ENCODE results near the gene ATMIN.

Gene ATMIN

DNA sequence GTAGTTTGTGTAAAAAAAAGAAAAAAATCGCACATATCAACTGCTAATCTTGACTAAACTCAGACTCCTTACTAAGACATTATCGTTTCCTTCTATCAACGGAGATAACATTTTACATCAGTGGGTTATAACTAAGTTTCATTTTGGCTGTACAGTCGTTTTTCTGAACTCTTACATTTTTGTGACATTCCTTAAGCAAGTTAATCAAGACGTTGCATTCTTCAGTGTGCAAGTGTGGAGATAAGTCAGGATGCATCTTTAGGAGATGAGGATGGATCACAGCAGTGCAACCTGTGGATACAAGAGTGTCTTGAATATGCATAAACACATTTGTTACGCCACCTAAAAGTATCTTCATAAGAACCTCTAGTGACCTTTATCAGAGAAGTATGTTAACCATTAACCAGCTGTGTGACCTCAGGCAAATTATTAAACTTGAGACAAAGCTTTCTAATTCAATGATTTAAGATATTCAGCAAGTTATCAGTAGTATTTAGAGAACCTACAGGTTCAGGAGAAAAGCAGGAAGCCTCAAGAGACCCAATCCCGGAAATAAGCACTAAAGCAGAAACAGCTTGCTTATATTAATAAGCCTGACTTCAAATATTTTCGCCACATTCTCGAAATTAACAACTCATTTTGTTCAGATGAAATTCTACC, 38.4 kb upstream of the ATMIN start:
- H3K9ac ChIP-seq (ENCODE audit: low read length): peak overlapping the region; percentile 50
- H3K27me3 ChIP-seq (ENCODE audit: control insufficient read depth, insufficient read depth, low read length): no peaks in the 10 kb centered on the region
- peak overlapping the region; percentile 23 for H3K4me3 ChIP-seq (ENCODE audit: low read length)
- H3K36me3 ChIP-seq (ENCODE audit: control insufficient read depth, insufficient read depth, low read length): no peaks in the 10 kb centered on the region
- H3K9me3 ChIP-seq (ENCODE audit: control insufficient read depth, low read length): no peaks in the 10 kb centered on the region
- peaks cover 10% of the 10 kb centered on the region for H3K4me1 ChIP-seq (ENCODE audit: control insufficient read depth, insufficient read depth, low read length)

DNA sequence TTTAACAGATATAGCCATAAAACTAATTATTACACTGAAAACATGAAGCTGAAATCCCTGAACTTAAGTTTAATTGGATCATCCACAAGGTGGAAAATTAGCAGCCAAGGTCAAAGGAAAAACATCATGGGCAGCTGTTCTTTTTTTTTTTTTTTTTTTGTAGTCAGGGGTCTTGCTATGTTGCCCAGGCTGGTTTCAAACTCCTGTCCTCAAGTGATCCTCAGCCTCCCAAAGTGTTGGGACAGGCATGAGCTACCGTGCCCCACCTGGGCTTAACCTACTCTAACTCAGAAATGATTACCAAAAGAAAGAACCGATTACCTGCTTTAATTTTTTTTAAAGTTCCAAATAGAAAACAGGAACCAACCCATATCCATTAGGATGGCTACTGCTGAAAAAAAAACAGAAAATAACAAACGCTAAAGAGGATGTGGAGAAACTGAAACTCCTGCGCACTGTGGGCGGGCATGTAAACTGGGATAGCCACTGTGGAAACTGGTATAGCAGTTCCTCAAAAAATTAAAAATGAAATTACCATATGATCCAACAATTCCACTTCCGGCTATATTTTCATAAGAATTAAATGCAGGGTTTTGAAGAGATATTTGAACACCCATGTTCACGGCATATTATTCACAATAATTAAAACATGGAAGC, 37.5 kb upstream of the ATMIN start:
- no peaks in the 10 kb centered on the region for H3K27me3 ChIP-seq (ENCODE audit: control insufficient read depth, insufficient read depth, low read length)
- H3K4me3 ChIP-seq (ENCODE audit: low read length): peak overlapping the region; percentile 23
- no peaks in the 10 kb centered on the region for H3K36me3 ChIP-seq (ENCODE audit: control insufficient read depth, insufficient read depth, low read length)
- no peaks in the 10 kb centered on the region for H3K9me3 ChIP-seq (ENCODE audit: control insufficient read depth, low read length)
- H3K4me1 ChIP-seq (ENCODE audit: control insufficient read depth, insufficient read depth, low read length): peaks cover 6% of the 10 kb centered on the region
- peak overlapping the region; percentile 50 for H3K9ac ChIP-seq (ENCODE audit: low read length)

DNA sequence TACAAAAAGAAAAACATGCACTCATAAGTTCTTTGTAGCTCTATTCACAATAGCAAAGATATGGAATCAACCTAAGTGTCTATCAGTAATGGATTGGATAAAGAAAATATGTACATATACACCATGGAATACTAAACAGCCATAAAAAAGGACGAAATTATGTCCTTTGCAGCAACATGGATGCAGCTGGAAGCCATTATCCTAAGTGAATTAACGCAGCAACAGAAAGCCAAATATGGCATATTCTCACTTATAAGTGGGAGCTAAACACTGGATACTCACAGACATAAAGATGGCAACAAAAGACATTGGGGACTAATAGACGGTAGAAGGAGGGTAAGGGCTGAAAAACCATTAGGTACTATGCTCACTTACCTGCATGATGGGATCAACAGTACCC, 34.8 kb upstream of the ATMIN start:
- no peaks in the 10 kb centered on the region for H3K36me3 ChIP-seq (ENCODE audit: control insufficient read depth, insufficient read depth, low read length)
- no peaks in the 10 kb centered on the region for H3K27me3 ChIP-seq (ENCODE audit: control insufficient read depth, insufficient read depth, low read length)
- H3K4me3 ChIP-seq (ENCODE audit: low read length): no peak overlapping the region
- H3K9ac ChIP-seq (ENCODE audit: low read length): no peak overlapping the region
- H3K4me1 ChIP-seq (ENCODE audit: control insufficient read depth, insufficient read depth, low read length): peaks cover 10% of the 10 kb centered on the region
- no peaks in the 10 kb centered on the region for H3K9me3 ChIP-seq (ENCODE audit: control insufficient read depth, low read length)

DNA sequence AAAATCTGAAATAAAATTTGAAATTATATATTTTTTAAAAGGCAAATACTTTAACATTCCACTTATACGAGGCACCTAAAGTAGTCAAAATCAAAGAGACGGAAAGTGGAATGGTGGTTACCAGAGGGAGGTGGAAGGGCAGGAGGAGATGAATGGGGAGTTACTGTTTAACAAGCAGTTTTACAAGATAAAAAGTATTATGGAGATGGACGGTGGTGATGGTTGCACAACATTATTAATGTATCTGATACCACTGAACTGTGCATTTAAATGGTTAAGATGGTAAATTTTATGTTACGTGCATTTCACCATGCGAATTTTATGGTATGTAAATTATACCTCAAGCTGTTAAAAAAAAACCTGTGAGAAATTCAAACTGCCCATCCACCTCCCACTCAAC, 34.3 kb upstream of the ATMIN start:
- no peak overlapping the region for H3K9ac ChIP-seq (ENCODE audit: low read length)
- H3K4me1 ChIP-seq (ENCODE audit: control insufficient read depth, insufficient read depth, low read length): peaks cover 10% of the 10 kb centered on the region
- no peaks in the 10 kb centered on the region for H3K9me3 ChIP-seq (ENCODE audit: control insufficient read depth, low read length)
- H3K36me3 ChIP-seq (ENCODE audit: control insufficient read depth, insufficient read depth, low read length): no peaks in the 10 kb centered on the region
- H3K4me3 ChIP-seq (ENCODE audit: low read length): no peak overlapping the region
- no peaks in the 10 kb centered on the region for H3K27me3 ChIP-seq (ENCODE audit: control insufficient read depth, insufficient read depth, low read length)

DNA sequence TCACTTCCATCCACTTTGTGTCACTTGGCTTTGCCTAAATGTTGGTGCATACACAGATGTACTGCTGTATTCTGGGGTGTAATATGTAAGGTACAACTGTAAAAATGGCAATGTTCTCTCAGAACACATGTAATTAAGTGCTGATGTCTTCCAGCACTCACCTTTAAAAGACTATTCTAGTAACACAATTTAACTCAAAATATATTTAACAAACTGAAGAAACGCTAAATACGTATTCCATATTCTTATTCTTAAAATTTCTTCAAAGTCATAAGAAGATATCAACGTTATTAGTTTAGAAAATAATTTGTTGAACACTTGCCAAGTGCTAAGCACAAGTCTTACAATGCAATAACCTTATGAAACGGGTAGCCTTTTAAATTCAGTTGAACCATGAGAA, 32.6 kb upstream of the ATMIN start:
- Histone ChIP-seq H3K36me3 (ENCODE audit: control insufficient read depth, insufficient read depth, low read length) (no peaks in the 10 kb centered on the region), H3K4me1 (ENCODE audit: control insufficient read depth, insufficient read depth, low read length) (peaks cover 6% of the 10 kb centered on the region), H3K4me3 (ENCODE audit: low read length) (no peak overlapping the region), H3K27me3 (ENCODE audit: control insufficient read depth, insufficient read depth, low read length) (no peaks in the 10 kb centered on the region), H3K9me3 (ENCODE audit: control insufficient read depth, low read length) (no peaks in the 10 kb centered on the region), H3K9ac (ENCODE audit: low read length) (no peak overlapping the region)

DNA sequence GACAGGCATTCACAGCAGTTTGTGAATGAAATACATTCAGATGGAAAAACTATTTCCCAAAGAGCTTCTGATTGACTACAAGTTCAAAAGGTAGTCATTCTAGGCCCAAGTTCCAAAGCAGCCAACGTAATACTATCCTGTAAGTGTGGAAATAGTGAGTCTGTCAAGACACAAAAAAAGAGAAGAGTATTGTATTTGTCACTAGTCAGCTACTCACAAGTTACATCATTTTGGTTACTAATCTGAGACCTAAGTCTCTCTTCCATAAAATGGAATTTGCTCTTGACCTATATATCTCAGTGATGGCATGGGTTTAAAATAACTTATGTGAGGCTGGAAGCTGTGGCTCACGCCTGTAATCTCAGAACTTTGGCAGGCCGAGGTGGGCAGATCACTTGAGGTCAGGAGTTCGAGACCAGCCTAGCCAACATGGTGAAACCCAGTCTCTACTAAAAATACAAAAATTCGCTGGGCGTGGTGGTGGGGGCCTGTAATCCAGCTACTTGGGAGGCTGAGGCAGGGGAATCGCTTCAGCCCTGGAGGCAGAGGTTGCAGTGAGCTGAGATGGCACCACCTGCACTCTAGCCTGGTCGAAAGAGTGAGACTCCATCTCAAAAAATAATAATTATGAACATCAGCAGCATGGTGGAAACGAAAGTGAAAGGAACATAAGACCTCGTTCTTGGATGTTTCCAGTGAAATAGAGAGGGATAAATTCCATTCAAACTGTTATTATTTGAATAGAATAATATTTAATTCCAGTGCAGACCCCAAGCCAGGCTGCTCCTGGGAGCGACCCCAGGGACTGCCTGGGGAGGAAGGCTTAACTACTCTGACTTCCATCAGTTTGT, 31.8 kb upstream of the ATMIN start:
- Histone ChIP-seq H3K27me3 (ENCODE audit: control insufficient read depth, insufficient read depth, low read length) (no peaks in the 10 kb centered on the region), H3K4me1 (ENCODE audit: control insufficient read depth, insufficient read depth, low read length) (peaks cover 4% of the 10 kb centered on the region), H3K36me3 (ENCODE audit: control insufficient read depth, insufficient read depth, low read length) (no peaks in the 10 kb centered on the region), H3K9me3 (ENCODE audit: control insufficient read depth, low read length) (no peaks in the 10 kb centered on the region), H3K4me3 (ENCODE audit: low read length) (peak overlapping the region; percentile 61), H3K9ac (ENCODE audit: low read length) (peak overlapping the region; percentile 72)

DNA sequence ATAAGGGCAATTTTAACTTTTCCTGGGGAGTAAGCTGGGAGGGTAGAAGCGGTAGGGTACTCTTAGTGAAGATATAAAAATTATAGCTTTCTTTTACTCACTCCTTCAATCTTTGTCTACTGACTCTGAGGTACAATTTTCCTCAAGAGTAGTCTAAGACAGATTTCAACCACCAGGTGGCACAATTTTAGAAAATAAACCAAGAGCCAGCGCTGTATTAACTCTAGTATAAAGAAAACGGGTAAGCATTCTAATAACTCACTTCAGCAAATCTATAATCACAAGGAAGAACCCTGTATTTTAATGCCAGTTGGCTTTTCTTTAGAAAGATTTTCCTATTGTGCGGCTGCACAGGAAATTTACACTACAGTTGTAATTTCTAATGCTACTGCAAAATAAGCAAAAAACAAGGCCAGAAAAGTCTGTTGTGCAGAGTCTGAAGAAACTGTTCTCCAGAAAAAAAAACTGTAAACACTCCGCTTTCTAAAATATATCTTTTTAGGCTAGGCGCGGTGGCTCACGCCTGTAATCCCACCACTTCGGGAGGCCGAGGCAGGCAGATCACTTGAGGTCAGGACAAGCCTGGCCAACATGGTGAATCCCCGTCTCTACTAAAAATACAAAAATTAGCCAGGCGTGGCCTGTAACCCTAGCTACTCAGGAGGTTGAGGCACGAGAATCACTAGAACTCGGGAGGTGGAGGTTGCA, 30.8 kb upstream of the ATMIN start:
- Histone ChIP-seq H3K36me3 (ENCODE audit: control insufficient read depth, insufficient read depth, low read length) (no peaks in the 10 kb centered on the region), H3K4me3 (ENCODE audit: low read length) (peak overlapping the region; percentile 61), H3K4me1 (ENCODE audit: control insufficient read depth, insufficient read depth, low read length) (peaks cover 4% of the 10 kb centered on the region), H3K9ac (ENCODE audit: low read length) (peak overlapping the region; percentile 72), H3K9me3 (ENCODE audit: control insufficient read depth, low read length) (no peaks in the 10 kb centered on the region), H3K27me3 (ENCODE audit: control insufficient read depth, insufficient read depth, low read length) (no peaks in the 10 kb centered on the region)

DNA sequence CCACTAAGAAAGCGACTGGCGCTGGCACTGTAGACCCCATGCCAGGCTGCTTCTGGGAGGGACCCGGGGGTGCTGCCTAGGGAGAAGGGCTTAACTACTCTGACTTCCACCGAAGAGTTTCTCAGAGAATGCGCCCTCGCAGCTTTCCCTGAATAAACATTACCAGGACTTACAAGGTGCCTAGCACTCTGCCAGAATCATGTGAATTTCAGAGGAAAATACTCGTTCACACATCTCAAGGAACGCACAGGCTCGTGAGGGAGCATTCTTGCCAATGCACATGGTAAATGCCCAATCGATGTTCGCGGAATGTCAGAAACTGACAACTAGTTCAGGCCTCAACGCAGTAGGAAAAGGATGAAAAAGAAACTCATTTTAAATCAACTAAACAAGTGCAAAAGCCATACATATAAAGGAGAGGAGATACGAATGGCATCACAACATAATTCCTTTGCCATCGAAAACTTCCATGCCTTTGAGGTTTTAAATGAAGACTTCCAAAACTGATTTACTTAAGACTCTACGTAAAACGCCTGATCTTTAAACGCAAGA, 30.0 kb upstream of the ATMIN start:
- Histone ChIP-seq H3K36me3 (ENCODE audit: control insufficient read depth, insufficient read depth, low read length) (no peaks in the 10 kb centered on the region), H3K9me3 (ENCODE audit: control insufficient read depth, low read length) (no peaks in the 10 kb centered on the region), H3K4me3 (ENCODE audit: low read length) (peak overlapping the region; percentile 65), H3K9ac (ENCODE audit: low read length) (peak overlapping the region; percentile 84), H3K27me3 (ENCODE audit: control insufficient read depth, insufficient read depth, low read length) (no peaks in the 10 kb centered on the region), H3K4me1 (ENCODE audit: control insufficient read depth, insufficient read depth, low read length) (peaks cover 4% of the 10 kb centered on the region)

DNA sequence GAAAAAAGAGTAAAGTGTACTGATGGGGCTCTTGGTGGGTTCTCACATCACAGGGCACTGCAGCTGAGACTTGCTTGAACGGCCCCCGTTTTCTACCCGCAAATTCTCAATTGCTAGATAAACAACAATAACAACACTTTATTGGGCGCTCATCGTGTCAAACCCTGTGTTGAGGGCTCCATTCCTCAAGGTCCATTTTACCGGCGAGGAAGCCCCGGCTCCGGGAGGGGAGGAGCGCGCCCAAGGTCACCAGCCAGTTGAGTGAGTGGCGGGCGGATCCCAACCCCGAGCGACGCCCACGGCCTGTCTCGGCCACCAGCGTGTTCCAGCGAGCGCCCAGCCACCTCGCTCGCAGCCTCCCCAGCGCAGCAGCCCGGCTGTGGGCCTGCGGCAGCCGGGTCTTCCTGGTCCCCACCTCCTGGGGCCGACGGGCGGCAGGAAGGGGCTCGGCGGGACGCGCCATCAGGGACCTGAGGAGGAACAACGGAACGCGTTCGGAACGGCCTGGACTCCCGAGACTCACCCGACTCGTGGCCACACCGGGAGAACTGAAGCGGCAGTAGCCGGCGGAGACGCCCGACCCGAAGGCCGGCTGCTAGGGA, 29.3 kb upstream of the ATMIN start:
- peak overlapping the region; percentile 65 for H3K4me3 ChIP-seq (ENCODE audit: low read length)
- peaks cover 4% of the 10 kb centered on the region for H3K4me1 ChIP-seq (ENCODE audit: control insufficient read depth, insufficient read depth, low read length)
- H3K9ac ChIP-seq (ENCODE audit: low read length): peak overlapping the region; percentile 84
- no peaks in the 10 kb centered on the region for H3K36me3 ChIP-seq (ENCODE audit: control insufficient read depth, insufficient read depth, low read length)
- H3K27me3 ChIP-seq (ENCODE audit: control insufficient read depth, insufficient read depth, low read length): no peaks in the 10 kb centered on the region
- H3K9me3 ChIP-seq (ENCODE audit: control insufficient read depth, low read length): no peaks in the 10 kb centered on the region

DNA sequence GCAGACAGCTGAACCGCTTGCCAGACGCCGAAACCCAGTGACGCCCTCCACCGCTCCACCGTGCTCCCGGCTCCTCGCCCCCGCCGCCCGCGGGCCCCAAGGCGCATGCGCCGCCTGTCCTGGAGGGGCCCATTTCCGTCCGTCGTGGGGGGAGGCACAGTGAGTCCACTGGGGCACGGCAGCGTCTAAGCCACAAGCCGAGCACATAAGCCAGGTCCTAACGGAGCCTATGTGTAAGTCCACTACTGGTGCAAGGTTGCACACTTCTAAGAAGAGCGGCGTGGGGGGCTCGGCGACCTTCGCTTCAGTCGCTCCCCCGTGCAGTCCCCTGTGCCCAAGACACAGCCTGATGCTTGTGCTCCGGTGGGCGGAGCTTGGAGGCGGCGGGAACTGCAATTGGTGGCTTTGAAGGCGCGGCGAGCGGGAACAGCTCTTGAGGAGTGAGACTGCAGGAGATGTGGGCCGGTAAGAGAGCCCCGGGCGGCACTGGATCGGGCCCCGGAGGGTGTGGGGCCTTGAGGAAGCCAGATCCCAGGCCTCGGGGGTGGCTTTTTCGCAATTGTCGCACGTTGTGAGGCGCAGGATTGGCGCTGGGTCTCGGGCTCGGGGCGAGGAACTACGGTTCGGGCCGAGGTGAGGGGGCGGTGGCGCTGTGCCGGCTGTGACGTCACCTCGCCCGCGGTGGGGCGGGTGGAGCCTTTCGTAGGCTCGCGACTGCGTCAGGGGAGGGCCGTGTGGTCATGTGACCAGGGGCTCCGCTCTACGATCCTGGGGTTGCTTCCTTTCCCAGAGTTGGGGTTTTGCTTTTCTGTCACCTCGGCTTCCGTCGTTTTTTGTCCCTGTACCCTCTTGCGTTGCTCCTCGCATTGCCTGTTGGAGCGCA, 28.6 kb upstream of the ATMIN start, which contains the start of the genes CENPN and CMC2:
Gene CENPN (plus strand): TSS at position 402 of the 883 bp plus-strand sequence. CDS start 4,726 bp downstream, outside the sequence.
Gene CMC2 (minus strand): TSS at position 73 of the 883 bp plus-strand sequence. CDS start 9,491 bp downstream, outside the sequence.
- Histone ChIP-seq H3K4me3 (ENCODE audit: low read length) (peak within 1 kb of the TSS; percentile 65), H3K27me3 (ENCODE audit: control insufficient read depth, insufficient read depth, low read length) (no peaks in the 10 kb centered on the region), H3K9ac (ENCODE audit: low read length) (peak within 1 kb of the TSS; percentile 84), H3K9me3 (ENCODE audit: control insufficient read depth, low read length) (no peaks in the 10 kb centered on the region), H3K36me3 (ENCODE audit: control insufficient read depth, insufficient read depth, low read length) (no peaks in the 10 kb centered on the region), H3K4me1 (ENCODE audit: control insufficient read depth, insufficient read depth, low read length) (peaks cover 4% of the 10 kb centered on the region)

Measured in mucosa of stomach (tissue), 1 donor.